ENCODE results near the gene IFT122.
"Not testable (repeated sequence)": the region's sequence is repeated elsewhere in the genome, so short reads cannot be mapped to it uniquely, and the experiment has no call there.

The IFT122 gene

GRCh38 chr3:129439817-129440617, at the start of gene IFT122, which contains the start of gene MBD4:
IFT122 (plus strand) TSS chr3:129440224; CDS start chr3:129440331, 107 bp downstream.
MBD4 (minus strand) TSS chr3:129439948; CDS start chr3:129439833, 115 bp downstream.
- in situ Hi-C loops (cut with MboI; ENCODE audit: low pct_unique_long_range_greater_than_20kb, low sequenced_read_pairs): no loop called here
- DNase-seq: peak; percentile 100

GRCh38 chr3:129391583-129391982, 48.4 kb upstream of the IFT122 start:
- in situ Hi-C loops (cut with MboI; ENCODE audit: low pct_unique_long_range_greater_than_20kb, low sequenced_read_pairs); DNase-seq: not testable (repeated sequence)

- in situ Hi-C loops (cut with MboI; ENCODE audit: low pct_unique_long_range_greater_than_20kb, low sequenced_read_pairs): not testable (repeated sequence)
Measured at GRCh38 chr3:129392106-129392887, 47.7 kb upstream of the IFT122 start.

DNA sequence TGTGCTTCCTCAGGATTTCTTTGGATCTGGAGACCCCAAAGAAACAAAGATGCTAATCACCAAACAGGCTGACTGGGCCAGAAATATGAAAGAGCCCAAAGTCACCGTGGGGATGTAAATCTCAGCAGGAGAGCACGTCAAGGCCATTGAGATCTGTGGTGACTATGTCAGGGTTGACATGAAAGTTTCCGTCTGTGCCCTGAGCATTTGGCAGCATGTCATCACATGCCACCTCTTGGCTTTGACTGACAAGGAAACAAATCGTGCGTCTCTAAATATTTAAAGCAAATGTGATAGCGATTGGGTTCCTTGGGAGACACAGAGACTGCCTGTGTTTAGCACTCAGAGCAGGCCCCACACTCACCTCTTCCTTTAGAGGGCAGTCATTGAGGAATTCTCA, 46.8 kb upstream of the IFT122 start:
- no peak for DNase-seq
- in situ Hi-C loops (cut with MboI; ENCODE audit: low pct_unique_long_range_greater_than_20kb, low sequenced_read_pairs): no loop called here

More at GRCh38 chr3:129392106-129392887, 47.7 kb upstream of the IFT122 start:
- DNase-seq: not testable (repeated sequence)

- DNase-seq; in situ Hi-C loops (cut with MboI; ENCODE audit: low pct_unique_long_range_greater_than_20kb, low sequenced_read_pairs): not testable (repeated sequence)
Measured at GRCh38 chr3:129393760-129394564, 46.1 kb upstream of the IFT122 start.

- DNase-seq: no peak
- in situ Hi-C loops (cut with MboI; ENCODE audit: low pct_unique_long_range_greater_than_20kb, low sequenced_read_pairs): no loop called here
Measured at GRCh38 chr3:129398803-129399144, 41.2 kb upstream of the IFT122 start.

DNA sequence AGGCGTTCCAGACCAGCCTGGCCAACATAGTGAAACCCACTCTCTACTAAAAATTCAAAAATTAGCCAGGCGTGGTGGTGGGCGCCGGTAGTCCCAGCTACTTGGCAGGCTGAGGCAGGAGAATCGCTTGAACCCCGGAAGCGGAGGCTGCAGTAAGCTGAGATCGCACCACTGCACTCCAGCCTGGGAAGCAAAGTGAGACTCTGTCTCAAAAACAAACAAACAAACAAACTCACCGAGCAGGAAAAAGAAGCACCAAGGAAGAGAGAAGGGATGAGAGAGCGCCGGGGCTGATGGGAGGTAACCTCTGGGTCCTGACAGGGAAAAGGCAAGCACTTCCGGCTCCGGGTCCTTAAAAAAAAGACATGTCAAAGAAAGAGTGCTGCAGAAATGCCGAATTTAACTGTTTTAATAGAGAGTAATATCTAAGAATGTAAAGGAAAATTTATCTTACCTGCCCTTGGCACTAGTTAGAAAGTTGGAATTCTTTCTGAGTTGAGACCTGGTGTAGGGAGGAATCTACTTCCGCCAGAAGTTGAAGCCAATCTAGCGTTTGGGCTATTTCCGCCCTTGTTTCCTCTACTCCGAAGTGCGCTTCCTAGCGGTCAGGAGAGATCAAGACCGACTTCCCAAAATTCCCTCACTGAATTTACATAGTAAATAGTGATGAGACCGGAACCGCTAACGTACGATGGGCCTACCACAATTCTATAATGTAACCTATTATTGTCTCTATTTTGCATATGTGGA, 40.7 kb upstream of the IFT122 start:
- in situ Hi-C loops (cut with MboI; ENCODE audit: low pct_unique_long_range_greater_than_20kb, low sequenced_read_pairs): no loop called here

DNA sequence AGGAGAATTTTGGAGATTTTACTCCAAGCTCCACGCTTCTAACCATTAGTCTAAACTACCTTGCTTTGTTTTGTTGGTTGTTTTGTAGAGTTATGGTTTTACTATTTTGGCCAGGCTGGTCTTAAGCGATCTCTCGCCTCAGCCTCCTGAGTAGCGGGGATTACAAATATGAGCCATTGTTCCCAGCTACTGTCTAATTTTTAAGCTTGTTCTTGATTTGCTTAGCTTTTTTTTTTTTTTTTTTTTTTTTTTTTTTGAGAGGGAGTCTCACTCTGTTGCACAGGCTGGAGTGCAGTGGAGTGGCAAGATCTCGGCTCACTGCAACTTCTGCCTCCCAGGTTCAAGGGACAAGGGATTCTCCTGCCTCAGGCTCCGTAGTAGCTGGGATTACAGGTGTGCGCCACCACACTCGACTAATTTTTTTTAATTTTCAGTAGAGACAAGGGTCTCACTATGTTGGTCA, 40.1 kb upstream of the IFT122 start:
- in situ Hi-C loops (cut with MboI; ENCODE audit: low pct_unique_long_range_greater_than_20kb, low sequenced_read_pairs): no loop called here
- no peak for DNase-seq

More for the DNA sequence above, 40.7 kb upstream of the IFT122 start:
- peak; percentile 97 for DNase-seq

DNA sequence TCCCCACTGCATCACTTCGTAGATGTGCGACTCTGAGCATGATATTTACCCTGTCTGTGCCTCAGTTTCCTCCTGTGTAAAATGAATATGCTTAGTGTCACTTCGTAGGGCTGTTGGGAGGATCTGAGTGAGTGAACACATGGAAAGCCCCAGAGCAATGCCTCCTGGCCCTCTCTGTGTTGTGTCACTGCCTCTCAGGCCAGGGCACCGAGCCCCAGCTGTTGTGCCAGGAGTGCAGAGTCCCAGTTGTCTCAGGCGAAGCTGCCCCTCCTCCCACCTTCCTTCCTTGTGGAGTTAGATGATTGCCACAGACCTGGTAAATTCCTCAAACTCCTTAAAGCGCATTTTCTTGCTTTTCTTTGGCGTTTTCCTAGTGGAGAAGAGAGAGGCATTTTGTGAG, 37.8 kb upstream of the IFT122 start:
- in situ Hi-C loops (cut with MboI; ENCODE audit: low pct_unique_long_range_greater_than_20kb, low sequenced_read_pairs): no loop called here
- DNase-seq: no peak

DNA sequence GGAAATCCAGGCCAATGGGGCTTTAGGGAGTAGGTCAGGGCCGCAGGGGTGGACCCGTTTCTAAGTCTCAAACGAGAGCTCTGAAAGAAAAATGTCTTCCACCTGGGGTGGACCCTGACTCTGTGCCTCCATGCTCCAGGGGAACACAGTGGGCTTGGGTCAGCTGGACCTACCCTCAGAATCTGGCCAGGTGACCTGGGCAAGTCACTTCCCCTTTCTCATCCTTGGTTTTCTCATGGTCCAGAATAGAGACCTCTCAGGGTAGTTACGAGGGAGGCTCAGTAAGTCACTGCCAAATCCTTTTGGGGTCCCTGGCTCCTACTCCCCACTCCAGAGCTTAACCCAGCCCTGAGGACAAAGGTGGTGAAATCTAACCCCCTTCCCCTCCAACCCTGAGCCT, 37.4 kb upstream of the IFT122 start:
- no peak for DNase-seq
- in situ Hi-C loops (cut with MboI; ENCODE audit: low pct_unique_long_range_greater_than_20kb, low sequenced_read_pairs): no loop called here

DNA sequence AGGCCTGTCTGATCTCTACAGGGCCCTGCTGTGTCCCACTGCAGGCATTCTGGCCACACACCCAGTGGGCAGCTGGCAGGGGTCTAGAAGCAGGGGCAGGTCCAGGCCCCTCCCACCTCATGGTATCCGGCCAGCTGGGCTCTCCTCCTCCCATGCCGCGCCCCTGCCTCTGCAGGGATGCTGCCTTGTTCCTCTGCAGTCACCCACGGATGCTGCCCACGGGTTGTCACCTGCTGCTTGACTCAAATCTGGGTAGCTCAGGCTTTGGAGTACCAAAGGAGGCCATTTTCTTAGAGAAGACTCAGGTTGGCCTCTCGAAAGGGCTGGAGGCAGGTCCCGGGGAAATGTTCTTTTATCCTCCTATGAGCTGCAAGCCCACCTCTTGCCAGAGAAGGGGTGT, 36.6 kb upstream of the IFT122 start:
- DNase-seq: no peak
- in situ Hi-C loops (cut with MboI; ENCODE audit: low pct_unique_long_range_greater_than_20kb, low sequenced_read_pairs): no loop called here

- in situ Hi-C loops (cut with MboI; ENCODE audit: low pct_unique_long_range_greater_than_20kb, low sequenced_read_pairs): no loop called here
- no peak for DNase-seq
Measured at GRCh38 chr3:129404130-129404529, 35.9 kb upstream of the IFT122 start.

DNA sequence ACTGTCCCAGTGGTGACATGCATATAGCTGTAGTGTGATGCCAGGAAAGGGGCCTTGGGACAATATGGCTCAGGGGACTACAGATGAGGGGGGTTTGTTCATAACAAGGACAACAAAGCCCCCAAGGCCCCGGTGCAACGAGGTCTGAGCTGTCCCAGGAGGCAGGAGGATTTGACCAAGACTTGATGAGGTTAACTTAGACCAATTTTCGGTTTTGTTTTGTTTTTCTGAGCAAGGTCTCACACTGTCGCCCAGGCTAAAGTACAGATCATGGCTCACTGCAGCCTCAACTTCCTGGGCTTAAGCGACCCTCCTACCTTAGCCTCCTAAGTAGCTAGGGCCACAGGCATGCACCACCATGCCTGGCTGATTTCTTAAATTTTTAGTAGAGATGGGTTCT, 35.4 kb upstream of the IFT122 start:
- no peak for DNase-seq
- in situ Hi-C loops (cut with MboI; ENCODE audit: low pct_unique_long_range_greater_than_20kb, low sequenced_read_pairs): no loop called here

GRCh38 chr3:129409541-129409940, 30.5 kb upstream of the IFT122 start:
- in situ Hi-C loops (cut with MboI; ENCODE audit: low pct_unique_long_range_greater_than_20kb, low sequenced_read_pairs): no loop called here
- DNase-seq: no peak

DNA sequence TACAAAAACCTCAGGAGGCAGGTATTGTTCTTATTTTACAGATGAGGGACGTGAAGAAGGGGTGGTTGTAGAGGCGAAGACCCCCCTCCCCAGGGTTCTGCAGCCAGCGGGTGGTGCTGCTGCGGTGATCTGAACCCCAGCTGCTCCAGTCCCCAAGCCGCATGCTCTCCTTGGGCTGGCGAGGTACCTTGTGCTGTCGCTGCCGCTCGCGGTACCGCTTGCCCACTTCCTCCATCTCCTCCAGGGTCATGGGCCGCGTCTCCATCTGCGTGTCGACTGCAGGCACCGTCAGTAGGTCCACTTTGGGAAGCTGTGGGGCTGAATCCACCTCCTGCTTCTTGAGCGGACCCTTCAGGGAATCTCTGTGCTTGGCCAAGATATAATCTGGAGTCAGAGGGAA, 29.1 kb upstream of the IFT122 start:
- DNase-seq: no peak
- in situ Hi-C loops (cut with MboI; ENCODE audit: low pct_unique_long_range_greater_than_20kb, low sequenced_read_pairs): no loop called here

- in situ Hi-C loops (cut with MboI; ENCODE audit: low pct_unique_long_range_greater_than_20kb, low sequenced_read_pairs): no loop called here
- DNase-seq: no peak
Measured at GRCh38 chr3:129412542-129413198, 27.4 kb upstream of the IFT122 start.

DNA sequence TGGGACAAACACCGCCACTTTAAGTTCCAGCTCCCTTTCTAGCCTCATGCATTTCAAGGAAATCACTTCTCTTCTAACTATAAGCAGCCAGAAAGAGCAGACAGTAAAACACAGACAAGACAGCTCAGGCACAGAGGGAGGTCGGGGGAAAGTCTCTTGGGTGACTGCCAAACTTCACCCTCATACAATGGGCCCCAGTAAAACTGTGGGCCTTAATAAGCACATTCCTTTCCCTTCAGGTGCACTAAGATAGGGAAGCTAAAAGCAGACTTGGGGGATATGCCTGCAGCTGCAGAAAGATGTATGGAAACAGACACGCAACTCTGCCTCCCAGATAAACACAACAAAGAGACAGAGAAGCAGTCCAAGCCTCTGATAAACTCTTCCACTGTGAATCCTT, 26.8 kb upstream of the IFT122 start:
- DNase-seq; in situ Hi-C loops (cut with MboI; ENCODE audit: low pct_unique_long_range_greater_than_20kb, low sequenced_read_pairs): not testable (repeated sequence)
